GM12801 (cell line): ENCODE data around the gene B4GALT2.

Source experiments
- TF ChIP-seq, protein P1 (sequence below): IDR thresholded peaks from one replicate; pipeline ENCODE4 v1.5.1; 2011; ENCODE audit warnings: control low read depth; ENCODE audit not compliant: insufficient read length; ENCODE audit errors: extremely low read depth

B4GALT2 gene

GRCh38 chr1:44025816-44026215 is 46.8 kb downstream of the B4GALT2 start:
- TF ChIP-seq, protein P1, sequence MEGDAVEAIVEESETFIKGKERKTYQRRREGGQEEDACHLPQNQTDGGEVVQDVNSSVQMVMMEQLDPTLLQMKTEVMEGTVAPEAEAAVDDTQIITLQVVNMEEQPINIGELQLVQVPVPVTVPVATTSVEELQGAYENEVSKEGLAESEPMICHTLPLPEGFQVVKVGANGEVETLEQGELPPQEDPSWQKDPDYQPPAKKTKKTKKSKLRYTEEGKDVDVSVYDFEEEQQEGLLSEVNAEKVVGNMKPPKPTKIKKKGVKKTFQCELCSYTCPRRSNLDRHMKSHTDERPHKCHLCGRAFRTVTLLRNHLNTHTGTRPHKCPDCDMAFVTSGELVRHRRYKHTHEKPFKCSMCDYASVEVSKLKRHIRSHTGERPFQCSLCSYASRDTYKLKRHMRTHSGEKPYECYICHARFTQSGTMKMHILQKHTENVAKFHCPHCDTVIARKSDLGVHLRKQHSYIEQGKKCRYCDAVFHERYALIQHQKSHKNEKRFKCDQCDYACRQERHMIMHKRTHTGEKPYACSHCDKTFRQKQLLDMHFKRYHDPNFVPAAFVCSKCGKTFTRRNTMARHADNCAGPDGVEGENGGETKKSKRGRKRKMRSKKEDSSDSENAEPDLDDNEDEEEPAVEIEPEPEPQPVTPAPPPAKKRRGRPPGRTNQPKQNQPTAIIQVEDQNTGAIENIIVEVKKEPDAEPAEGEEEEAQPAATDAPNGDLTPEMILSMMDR, result no peak

DNA sequence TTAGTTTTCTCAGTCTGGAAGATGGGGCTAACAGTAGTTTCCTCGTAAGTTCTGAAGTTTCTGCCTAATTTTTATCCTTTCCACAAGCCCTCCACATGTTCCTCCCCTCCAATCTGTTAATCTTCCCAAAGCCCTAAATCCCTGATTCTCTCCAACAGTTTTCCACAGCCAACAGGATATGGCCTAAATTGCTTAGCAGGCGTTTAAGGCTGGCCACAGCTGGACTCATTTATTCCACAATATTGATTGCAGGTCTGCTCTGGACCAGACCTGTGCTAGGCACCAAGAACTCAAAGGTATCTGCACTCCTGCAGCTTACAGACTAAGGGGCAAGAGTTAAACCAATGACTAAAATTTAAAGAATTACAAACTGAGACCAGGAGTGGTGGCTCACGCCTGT is 48.3 kb downstream of the B4GALT2 start:
- TF ChIP-seq, protein P1, result no peak

- TF ChIP-seq, protein P1, result no peak
Observed at GRCh38 chr1:44029260-44029910, 50.4 kb downstream of the B4GALT2 start.

DNA sequence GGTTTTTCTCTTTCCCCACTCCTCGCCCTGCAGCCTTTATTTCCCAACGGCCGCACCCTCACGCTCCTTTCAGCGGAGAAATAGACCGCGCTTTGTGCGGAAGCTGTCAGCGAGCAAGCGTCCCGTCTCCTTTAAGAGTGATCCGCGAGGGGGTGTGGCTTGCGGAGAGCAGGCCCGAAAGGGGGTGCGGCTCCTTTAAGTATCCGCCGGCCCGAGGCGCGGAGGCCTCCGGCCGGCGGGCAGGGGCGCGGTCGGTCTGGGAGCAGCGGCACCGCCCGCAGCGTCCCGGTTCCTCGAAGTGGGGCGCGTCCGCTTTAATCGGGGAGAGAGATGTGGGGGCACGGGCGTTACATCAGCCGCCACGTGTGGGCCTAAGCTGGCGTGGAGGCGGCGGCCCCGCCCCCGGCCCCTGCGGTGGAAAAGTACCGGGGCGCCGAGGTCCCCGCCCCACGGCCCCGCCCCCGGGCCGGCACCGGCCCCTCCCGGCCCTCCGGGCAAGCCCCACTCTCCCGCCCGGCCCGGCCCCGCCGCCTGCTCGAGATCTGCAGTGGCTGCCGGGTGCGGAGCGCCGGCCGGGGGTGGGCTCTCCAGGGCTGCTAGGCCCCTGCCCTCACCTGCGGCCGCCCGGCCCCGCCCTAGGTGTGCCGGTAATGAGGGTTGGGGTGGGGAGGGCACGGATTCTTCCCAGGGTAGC is 51.0 kb downstream of the B4GALT2 start:
- TF ChIP-seq, protein P1, result no peak

DNA sequence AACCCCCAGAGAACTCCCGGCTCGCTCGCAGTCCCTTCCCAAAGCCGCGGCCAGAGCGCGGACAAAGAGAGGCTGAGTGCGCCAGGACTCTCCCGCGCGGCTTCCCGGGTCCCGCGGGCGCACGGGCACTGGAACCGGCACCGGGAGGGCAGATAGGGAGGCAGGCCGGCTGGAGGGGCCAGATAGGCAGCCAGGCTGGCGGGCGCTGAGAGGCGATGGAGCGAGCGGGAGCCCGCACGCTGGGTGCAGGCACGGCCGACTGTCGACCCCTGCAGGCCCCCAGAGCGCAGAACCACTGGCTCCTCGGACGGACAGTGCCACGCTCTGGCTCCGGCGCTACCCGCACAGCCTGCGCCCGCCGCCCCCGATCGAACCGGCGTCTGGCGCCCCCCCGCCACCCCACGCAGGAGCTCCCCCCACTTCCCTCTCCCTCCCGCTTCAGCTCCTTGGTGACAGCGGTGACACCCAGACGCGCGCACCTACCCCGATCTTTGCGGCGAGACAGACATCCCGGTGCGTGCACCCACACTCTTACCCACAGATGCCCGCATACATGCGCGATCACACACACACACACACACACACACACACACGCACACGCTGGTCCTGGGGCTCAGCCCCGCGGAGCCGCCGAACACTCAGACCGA is 51.7 kb downstream of the B4GALT2 start:
- TF ChIP-seq, protein P1, result no peak

- TF ChIP-seq, protein P1, result no peak
Observed at GRCh38 chr1:44031252-44032169, 52.5 kb downstream of the B4GALT2 start, which contains the start of gene SLC6A9. Gene SLC6A9 (minus strand): TSS chr1:44031462. CDS start chr1:44024277, 7,185 bp downstream.
